Measurements from ENCODE around the gene CDH16.

- TF ChIP-seq, protein P1, sequence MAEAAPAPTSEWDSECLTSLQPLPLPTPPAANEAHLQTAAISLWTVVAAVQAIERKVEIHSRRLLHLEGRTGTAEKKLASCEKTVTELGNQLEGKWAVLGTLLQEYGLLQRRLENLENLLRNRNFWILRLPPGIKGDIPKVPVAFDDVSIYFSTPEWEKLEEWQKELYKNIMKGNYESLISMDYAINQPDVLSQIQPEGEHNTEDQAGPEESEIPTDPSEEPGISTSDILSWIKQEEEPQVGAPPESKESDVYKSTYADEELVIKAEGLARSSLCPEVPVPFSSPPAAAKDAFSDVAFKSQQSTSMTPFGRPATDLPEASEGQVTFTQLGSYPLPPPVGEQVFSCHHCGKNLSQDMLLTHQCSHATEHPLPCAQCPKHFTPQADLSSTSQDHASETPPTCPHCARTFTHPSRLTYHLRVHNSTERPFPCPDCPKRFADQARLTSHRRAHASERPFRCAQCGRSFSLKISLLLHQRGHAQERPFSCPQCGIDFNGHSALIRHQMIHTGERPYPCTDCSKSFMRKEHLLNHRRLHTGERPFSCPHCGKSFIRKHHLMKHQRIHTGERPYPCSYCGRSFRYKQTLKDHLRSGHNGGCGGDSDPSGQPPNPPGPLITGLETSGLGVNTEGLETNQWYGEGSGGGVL (tag by site-specific recombination; IDR thresholded peaks at IDR 0.05), result no peak
- TF ChIP-seq ZNF121 (tag by site-specific recombination; IDR thresholded peaks at IDR 0.05), result no peak
Observed at GRCh38 chr16:66942981-66943380, 24.3 kb upstream of the CDH16 start.

All from HEK293 (cell line).